SU-DHL-6 (cell line): ENCODE results near the gene BID.
"Not testable (repeated sequence)": the region's sequence is repeated elsewhere in the genome, so short reads cannot be mapped to it uniquely, and the experiment has no call there.

Experiments
- CTCF ChIP-seq: fragments of 200-600 bp; sonication (generic); IDR thresholded peaks from one replicate; pipeline ENCODE4 v1.5.1; 2017; ENCODE audit warnings: antibody characterized with exemption, mild to moderate bottlenecking, low read length, moderate library complexity; ENCODE audit not compliant: insufficient read depth, poor library complexity, severe bottlenecking
- EZH2phosphoT487 ChIP-seq: fragments of 200-600 bp; sonication (generic), shearing (Covaris generic); conservative IDR thresholded peaks from 2 replicates; pipeline ENCODE4 v1.6.1; 2018; ENCODE audit warnings: mild to moderate bottlenecking, antibody characterized with exemption, low read length, moderate library complexity, mixed read lengths

GRCh38 chr22:17763442-17763841 lies 10.8 kb downstream of the BID start:
- TF ChIP-seq CTCF, EZH2phosphoT487: not testable (repeated sequence)
